Loucy (cell line): ENCODE measurements around the gene ACER2.
A peak's percentile ranks its signal among the peaks of the same experiment; 100 is the strongest.

Experiments
- H2AFZ ChIP-seq: fragments of 200-600 bp; sonication (generic); 2 replicates; pipeline ENCODE4 v1.6.0; 2016; ENCODE audit warnings: antibody characterized with exemption, mild to moderate bottlenecking, low read length, moderate library complexity
- H3F3A ChIP-seq: fragments of 200-600 bp; 2 replicates; pipeline ENCODE4 v1.6.0; 2016; ENCODE audit warnings: antibody characterized with exemption, low read depth, mild to moderate bottlenecking
- H3K27me3 ChIP-seq: fragments of 200-600 bp; sonication (generic); 2 replicates; pipeline ENCODE4 v1.6.1; 2014; ENCODE audit warnings: low read length, mild to moderate bottlenecking; ENCODE audit not compliant: insufficient read depth, poor library complexity, severe bottlenecking
- H3K36me3 ChIP-seq: fragments of 200-600 bp; sonication (generic); 2 replicates; pipeline ENCODE4 v1.6.1; 2016; ENCODE audit warnings: low read length; ENCODE audit not compliant: insufficient read depth
- H3K4me1 ChIP-seq: fragments of 200-600 bp; sonication (generic); 2 replicates; pipeline ENCODE4 v1.5.1; 2014; ENCODE audit warnings: low read length, mild to moderate bottlenecking; ENCODE audit not compliant: insufficient read depth, poor library complexity, severe bottlenecking
- H3K4me2 ChIP-seq: fragments of 200-600 bp; sonication (generic); 2 replicates; pipeline ENCODE4 v1.6.0; 2014; ENCODE audit warnings: antibody characterized with exemption, low read length, low read depth, mild to moderate bottlenecking; ENCODE audit not compliant: poor library complexity, severe bottlenecking
- H3K4me3 ChIP-seq: fragments of 200-600 bp; sonication (generic); 2 replicates; pipeline ENCODE4 v1.5.1; 2014; ENCODE audit warnings: low read length, mild to moderate bottlenecking, mixed read lengths; ENCODE audit not compliant: poor library complexity, severe bottlenecking
- H3K79me2 ChIP-seq: fragments of 200-600 bp; sonication (generic); 2 replicates; pipeline ENCODE4 v1.6.1; 2014; ENCODE audit warnings: low read length; ENCODE audit not compliant: insufficient read depth
- H3K9ac ChIP-seq: fragments of 200-600 bp; sonication (generic); 2 replicates; pipeline ENCODE4 v1.6.0; 2014; ENCODE audit warnings: mild to moderate bottlenecking, low read depth, low read length, moderate library complexity; ENCODE audit not compliant: poor library complexity, severe bottlenecking
- H3K9me2 ChIP-seq: fragments of 200-600 bp; sonication (generic); replicated peaks from 2 replicates; pipeline ENCODE4 v1.6.1; 2016; ENCODE audit warnings: low read depth, low read length, mixed read lengths
- H3K9me3 ChIP-seq: fragments of 200-600 bp; sonication (generic); 2 replicates; pipeline ENCODE4 v1.6.1; 2014; ENCODE audit warnings: mild to moderate bottlenecking, antibody characterized with exemption, low read length, low read depth; ENCODE audit not compliant: insufficient read depth
- H4K20me1 ChIP-seq: fragments of 200-600 bp; sonication (generic); 2 replicates; pipeline ENCODE4 v1.6.0; 2014; ENCODE audit warnings: antibody characterized with exemption, low read length, mild to moderate bottlenecking; ENCODE audit not compliant: insufficient read depth, poor library complexity, severe bottlenecking
- EZH2phosphoT487 ChIP-seq: fragments of 200-600 bp; IDR thresholded peaks from 2 replicates; pipeline ENCODE4 v1.6.1; 2018; ENCODE audit warnings: antibody characterized with exemption, mild to moderate bottlenecking, moderate library complexity, borderline replicate concordance
- TF ChIP-seq, protein P1 (sequence below): fragments of 200-600 bp; sonication (generic); conservative IDR thresholded peaks from 2 replicates; pipeline ENCODE4 v1.5.1; 2014; ENCODE audit warnings: mild to moderate bottlenecking, antibody characterized with exemption, low read length

Gene ACER2

DNA sequence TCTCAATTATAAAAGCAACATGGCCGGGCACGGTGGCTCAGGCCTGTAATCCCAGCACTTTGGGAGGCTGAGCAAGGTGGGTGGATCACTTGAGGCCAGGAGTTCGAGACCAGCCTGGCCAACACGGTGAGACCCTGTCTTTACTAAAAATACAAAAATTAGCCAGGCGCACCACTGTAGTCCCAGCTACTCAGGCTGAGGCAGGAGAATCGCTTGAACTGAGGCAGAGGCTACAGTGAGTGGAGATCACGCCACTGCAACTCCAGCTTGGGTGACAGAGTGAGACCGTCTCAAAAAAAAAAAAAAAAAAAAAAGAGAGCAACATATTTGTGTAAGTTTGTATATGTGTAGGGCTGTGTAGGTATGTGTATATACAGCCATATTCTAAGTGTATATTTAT, 36.2 kb upstream of the ACER2 start:
- no peak overlapping the region for H3K9ac ChIP-seq
- peaks cover 32% of the 10 kb centered on the region for H3F3A ChIP-seq
- no peak overlapping the region for H3K4me3 ChIP-seq
- H3K9me3 ChIP-seq: no peaks in the 10 kb centered on the region
- peaks cover 15% of the 10 kb centered on the region for H3K4me1 ChIP-seq
- peaks cover 26% of the 10 kb centered on the region for H4K20me1 ChIP-seq
- H3K27me3 ChIP-seq: no peaks in the 10 kb centered on the region
- H2AFZ ChIP-seq: no peak overlapping the region
- H3K79me2 ChIP-seq: peaks cover 23% of the 10 kb centered on the region
- no peak overlapping the region for H3K4me2 ChIP-seq
- H3K36me3 ChIP-seq: peaks cover 59% of the 10 kb centered on the region
- TF ChIP-seq, protein P1, sequence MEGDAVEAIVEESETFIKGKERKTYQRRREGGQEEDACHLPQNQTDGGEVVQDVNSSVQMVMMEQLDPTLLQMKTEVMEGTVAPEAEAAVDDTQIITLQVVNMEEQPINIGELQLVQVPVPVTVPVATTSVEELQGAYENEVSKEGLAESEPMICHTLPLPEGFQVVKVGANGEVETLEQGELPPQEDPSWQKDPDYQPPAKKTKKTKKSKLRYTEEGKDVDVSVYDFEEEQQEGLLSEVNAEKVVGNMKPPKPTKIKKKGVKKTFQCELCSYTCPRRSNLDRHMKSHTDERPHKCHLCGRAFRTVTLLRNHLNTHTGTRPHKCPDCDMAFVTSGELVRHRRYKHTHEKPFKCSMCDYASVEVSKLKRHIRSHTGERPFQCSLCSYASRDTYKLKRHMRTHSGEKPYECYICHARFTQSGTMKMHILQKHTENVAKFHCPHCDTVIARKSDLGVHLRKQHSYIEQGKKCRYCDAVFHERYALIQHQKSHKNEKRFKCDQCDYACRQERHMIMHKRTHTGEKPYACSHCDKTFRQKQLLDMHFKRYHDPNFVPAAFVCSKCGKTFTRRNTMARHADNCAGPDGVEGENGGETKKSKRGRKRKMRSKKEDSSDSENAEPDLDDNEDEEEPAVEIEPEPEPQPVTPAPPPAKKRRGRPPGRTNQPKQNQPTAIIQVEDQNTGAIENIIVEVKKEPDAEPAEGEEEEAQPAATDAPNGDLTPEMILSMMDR: no peak
- no peak for TF ChIP-seq EZH2phosphoT487
- no peaks in the 10 kb centered on the region for H3K9me2 ChIP-seq

DNA sequence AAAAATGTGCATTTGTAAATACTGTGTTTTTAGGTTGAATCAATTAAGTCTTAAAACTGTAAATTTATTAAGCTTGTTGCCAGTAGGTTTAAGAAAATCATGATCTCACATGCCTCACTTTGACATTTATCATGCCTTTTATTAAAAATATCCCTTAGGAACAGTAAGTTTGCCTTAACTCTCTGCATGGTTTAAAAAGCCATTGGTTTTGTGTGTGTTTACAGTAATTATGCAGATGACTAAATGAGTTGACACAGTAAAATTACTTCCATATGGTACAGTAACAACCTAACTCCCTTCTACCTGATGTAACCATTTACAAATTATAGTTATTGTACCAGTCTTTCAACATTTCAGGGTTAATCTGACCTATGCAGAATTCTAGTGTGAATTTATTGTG, 35.3 kb upstream of the ACER2 start:
- Histone ChIP-seq H3K4me1 (peaks cover 24% of the 10 kb centered on the region), H3K36me3 (peaks cover 69% of the 10 kb centered on the region), H3K4me2 (no peak overlapping the region), H3F3A (peaks cover 32% of the 10 kb centered on the region), H3K9ac (no peak overlapping the region), H3K9me3 (no peaks in the 10 kb centered on the region), H3K4me3 (no peak overlapping the region), H3K9me2 (no peaks in the 10 kb centered on the region), H3K27me3 (no peaks in the 10 kb centered on the region), H4K20me1 (peaks cover 35% of the 10 kb centered on the region), H2AFZ (no peak overlapping the region), H3K79me2 (peaks cover 32% of the 10 kb centered on the region)
- TF ChIP-seq EZH2phosphoT487: no peak
- TF ChIP-seq, protein P1: no peak

DNA sequence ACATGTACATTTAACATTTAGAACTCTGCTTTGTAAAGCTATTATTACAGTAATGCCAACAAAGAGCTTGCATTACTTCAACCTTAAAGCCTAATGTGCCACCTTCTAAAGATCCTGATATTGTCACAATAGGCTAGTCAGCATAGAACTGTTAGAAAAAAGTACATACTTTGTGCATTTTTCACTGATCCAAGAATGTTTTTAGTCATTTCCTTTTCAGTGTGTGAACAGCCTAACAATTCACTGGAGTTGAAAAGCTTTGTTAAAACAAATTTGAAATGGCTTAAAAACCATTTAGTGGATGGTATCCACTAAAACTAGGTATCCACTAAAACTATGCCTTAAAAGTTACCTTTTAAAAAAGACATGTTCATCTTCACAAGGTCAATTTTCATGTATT, 33.3 kb upstream of the ACER2 start:
- Histone ChIP-seq H3K79me2 (peaks cover 47% of the 10 kb centered on the region), H2AFZ (no peak overlapping the region), H3K9ac (no peak overlapping the region), H3K4me3 (no peak overlapping the region), H3K36me3 (peaks cover 77% of the 10 kb centered on the region), H3K27me3 (peaks cover 8% of the 10 kb centered on the region), H3K9me2 (no peaks in the 10 kb centered on the region), H3K9me3 (no peaks in the 10 kb centered on the region), H3F3A (peaks cover 30% of the 10 kb centered on the region), H3K4me1 (peaks cover 35% of the 10 kb centered on the region), H3K4me2 (peak overlapping the region; percentile 97), H4K20me1 (peaks cover 50% of the 10 kb centered on the region)
- TF ChIP-seq, protein P1: no peak
- TF ChIP-seq EZH2phosphoT487: no peak
